ENCODE measurements around the gene DENND5A. TPM values are rescaled to one million over a fixed set of nuclear protein-coding genes. Genes with fewer than 3 reads are reported as not detected.
"Not testable (repeated sequence)": the region's sequence is repeated elsewhere in the genome, so short reads cannot be mapped to it uniquely, and the experiment has no call there.

The DENND5A gene
- total RNA-seq, 2 donors from 2014 or later = 18.9 to 68.5 TPM

- Mint-ChIP-seq H3K4me1 (peaks cover 26% of the 10 kb centered on the region), H3K9me3 (no peaks in the 10 kb centered on the region), H3K4me3 (peak overlapping the region; percentile 74), H3K27ac (peak overlapping the region; percentile 86), H3K36me3 (ENCODE audit: low read depth) (peaks cover 5% of the 10 kb centered on the region), H3K27me3 (no peaks in the 10 kb centered on the region)
- peak; percentile 75 for ATAC-seq (replicated peaks)
Observed at GRCh38 chr11:9251311-9251710, 13.8 kb downstream of the DENND5A start.

GRCh38 chr11:9250139-9250582 lies 15.0 kb downstream of the DENND5A start:
- Mint-ChIP-seq H3K36me3 (ENCODE audit: low read depth) (peaks cover 3% of the 10 kb centered on the region), H3K4me1 (peaks cover 26% of the 10 kb centered on the region), H3K27me3 (no peaks in the 10 kb centered on the region), H3K9me3 (no peaks in the 10 kb centered on the region), H3K27ac (peak overlapping the region; percentile 86), H3K4me3 (peak overlapping the region; percentile 74)
- ATAC-seq (replicated peaks) = peak; percentile 86

- Mint-ChIP-seq H3K9me3 (no peaks in the 10 kb centered on the region), H3K4me1 (peaks cover 26% of the 10 kb centered on the region), H3K27me3 (no peaks in the 10 kb centered on the region), H3K27ac (no peak overlapping the region), H3K36me3 (ENCODE audit: low read depth) (no peaks in the 10 kb centered on the region), H3K4me3 (no peak overlapping the region)
- ATAC-seq (replicated peaks) = no peak
Observed at GRCh38 chr11:9249252-9249651, 15.9 kb downstream of the DENND5A start.

- Mint-ChIP-seq H3K27me3 (no peaks in the 10 kb centered on the region), H3K9me3 (no peaks in the 10 kb centered on the region), H3K4me3 (no peak overlapping the region), H3K36me3 (ENCODE audit: low read depth) (no peaks in the 10 kb centered on the region), H3K27ac (no peak overlapping the region), H3K4me1 (peaks cover 23% of the 10 kb centered on the region)
- ATAC-seq (replicated peaks) = no peak
Observed at GRCh38 chr11:9247863-9248262, 17.3 kb downstream of the DENND5A start.

- not testable (repeated sequence) for H3K36me3 Mint-ChIP-seq (ENCODE audit: low read depth); H3K27ac Mint-ChIP-seq; ATAC-seq (replicated peaks); H3K27me3 Mint-ChIP-seq; H3K4me3 Mint-ChIP-seq; H3K9me3 Mint-ChIP-seq
- H3K4me1 Mint-ChIP-seq = peaks cover 19% of the 10 kb centered on the region
Observed at GRCh38 chr11:9236242-9236641, 28.9 kb downstream of the DENND5A start.

GRCh38 chr11:9232482-9232881 lies 32.7 kb downstream of the DENND5A start:
- Mint-ChIP-seq H3K36me3 (ENCODE audit: low read depth) (no peaks in the 10 kb centered on the region), H3K27ac (no peak overlapping the region), H3K27me3 (no peaks in the 10 kb centered on the region), H3K4me3 (no peak overlapping the region), H3K4me1 (peaks cover 12% of the 10 kb centered on the region), H3K9me3 (no peaks in the 10 kb centered on the region)
- no peak for ATAC-seq (replicated peaks)

- Mint-ChIP-seq H3K27me3 (no peaks in the 10 kb centered on the region), H3K4me1 (peaks cover 12% of the 10 kb centered on the region), H3K27ac (no peak overlapping the region), H3K36me3 (ENCODE audit: low read depth) (no peaks in the 10 kb centered on the region), H3K9me3 (no peaks in the 10 kb centered on the region), H3K4me3 (peak overlapping the region; percentile 59)
- no peak for ATAC-seq (replicated peaks)
Observed at GRCh38 chr11:9231848-9232177, 33.3 kb downstream of the DENND5A start.

- Mint-ChIP-seq H3K9me3 (no peaks in the 10 kb centered on the region), H3K27ac (no peak overlapping the region), H3K4me1 (peaks cover 12% of the 10 kb centered on the region), H3K36me3 (ENCODE audit: low read depth) (no peaks in the 10 kb centered on the region), H3K27me3 (no peaks in the 10 kb centered on the region), H3K4me3 (no peak overlapping the region)
- no peak for ATAC-seq (replicated peaks)
Observed at GRCh38 chr11:9230296-9230695, 34.9 kb downstream of the DENND5A start.

- ATAC-seq (replicated peaks) = no peak
- H3K27ac Mint-ChIP-seq = no peak overlapping the region
- no peak overlapping the region for H3K4me3 Mint-ChIP-seq
- H3K4me1 Mint-ChIP-seq = peaks cover 17% of the 10 kb centered on the region
- no peaks in the 10 kb centered on the region for H3K27me3 Mint-ChIP-seq
- no peaks in the 10 kb centered on the region for H3K36me3 Mint-ChIP-seq (ENCODE audit: low read depth)
- no peaks in the 10 kb centered on the region for H3K9me3 Mint-ChIP-seq
Observed at GRCh38 chr11:9228091-9228490, 37.1 kb downstream of the DENND5A start.

GRCh38 chr11:9225748-9226298 lies 39.3 kb downstream of the DENND5A start:
- Mint-ChIP-seq H3K27me3 (no peaks in the 10 kb centered on the region), H3K4me1 (peaks cover 5% of the 10 kb centered on the region), H3K27ac (no peak overlapping the region), H3K9me3 (no peaks in the 10 kb centered on the region), H3K4me3 (no peak overlapping the region), H3K36me3 (ENCODE audit: low read depth) (no peaks in the 10 kb centered on the region)
- no peak for ATAC-seq (replicated peaks)

GRCh38 chr11:9222654-9223053 lies 42.5 kb downstream of the DENND5A start:
- Mint-ChIP-seq H3K9me3 (no peaks in the 10 kb centered on the region), H3K4me3 (no peak overlapping the region), H3K4me1 (peaks cover 12% of the 10 kb centered on the region), H3K27me3 (no peaks in the 10 kb centered on the region), H3K36me3 (ENCODE audit: low read depth) (no peaks in the 10 kb centered on the region), H3K27ac (no peak overlapping the region)
- no peak for ATAC-seq (replicated peaks)

- H3K27ac Mint-ChIP-seq; H3K36me3 Mint-ChIP-seq (ENCODE audit: low read depth); H3K4me3 Mint-ChIP-seq; ATAC-seq (replicated peaks); H3K9me3 Mint-ChIP-seq; H3K27me3 Mint-ChIP-seq: not testable (repeated sequence)
- peaks cover 12% of the 10 kb centered on the region for H3K4me1 Mint-ChIP-seq
Observed at GRCh38 chr11:9220853-9221252, 44.3 kb downstream of the DENND5A start.

GRCh38 chr11:9219572-9219971 lies 45.6 kb downstream of the DENND5A start:
- Mint-ChIP-seq H3K4me1 (peaks cover 8% of the 10 kb centered on the region), H3K4me3 (no peak overlapping the region), H3K9me3 (no peaks in the 10 kb centered on the region), H3K27me3 (no peaks in the 10 kb centered on the region), H3K27ac (no peak overlapping the region), H3K36me3 (ENCODE audit: low read depth) (no peaks in the 10 kb centered on the region)
- ATAC-seq (replicated peaks) = no peak

- Mint-ChIP-seq H3K4me1 (peaks cover 12% of the 10 kb centered on the region), H3K9me3 (no peaks in the 10 kb centered on the region), H3K27ac (no peak overlapping the region), H3K4me3 (no peak overlapping the region), H3K27me3 (no peaks in the 10 kb centered on the region), H3K36me3 (ENCODE audit: low read depth) (no peaks in the 10 kb centered on the region)
- ATAC-seq (replicated peaks) = no peak
Observed at GRCh38 chr11:9219115-9219514, 46.0 kb downstream of the DENND5A start.

- Mint-ChIP-seq H3K4me1 (peaks cover 40% of the 10 kb centered on the region), H3K4me3 (no peak overlapping the region), H3K9me3 (no peaks in the 10 kb centered on the region), H3K27ac (no peak overlapping the region), H3K36me3 (ENCODE audit: low read depth) (no peaks in the 10 kb centered on the region), H3K27me3 (no peaks in the 10 kb centered on the region)
- no peak for ATAC-seq (replicated peaks)
Observed at GRCh38 chr11:9214765-9215164, 50.4 kb downstream of the DENND5A start.

GRCh38 chr11:9211322-9211721 lies 53.8 kb downstream of the DENND5A start:
- no peaks in the 10 kb centered on the region for H3K9me3 Mint-ChIP-seq
- H3K4me1 Mint-ChIP-seq = peaks cover 50% of the 10 kb centered on the region
- no peaks in the 10 kb centered on the region for H3K36me3 Mint-ChIP-seq (ENCODE audit: low read depth)
- peak; percentile 42 for ATAC-seq (replicated peaks)
- peak overlapping the region; percentile 62 for H3K4me3 Mint-ChIP-seq
- H3K27ac Mint-ChIP-seq = peak overlapping the region; percentile 78
- H3K27me3 Mint-ChIP-seq = no peaks in the 10 kb centered on the region
